Sigmoid colon (tissue), 4 donors: ENCODE data around the gene LTC4S.

Source experiments
- POLR2AphosphoS5 ChIP-seq, 4 donors: sonication (generic); formaldehyde crosslinking; IDR thresholded peaks; one replicate each; pipeline ENCODE4 v1.6.1; 2017; ENCODE audit warnings: antibody characterized with exemption in 4 of 4
- TF ChIP-seq, protein P1 (sequence below), 4 experiments: fragments of 450-650 bp in 3 of 4; fragments of 200-600 bp in 1 of 4; IDR thresholded peaks; one replicate each; pipeline ENCODE4 v1.5.1; 2016 to 2019; ENCODE audit warnings: antibody characterized with exemption in 4 of 4, mild to moderate bottlenecking in 3 of 4, moderate library complexity in 2 of 4

DNA sequence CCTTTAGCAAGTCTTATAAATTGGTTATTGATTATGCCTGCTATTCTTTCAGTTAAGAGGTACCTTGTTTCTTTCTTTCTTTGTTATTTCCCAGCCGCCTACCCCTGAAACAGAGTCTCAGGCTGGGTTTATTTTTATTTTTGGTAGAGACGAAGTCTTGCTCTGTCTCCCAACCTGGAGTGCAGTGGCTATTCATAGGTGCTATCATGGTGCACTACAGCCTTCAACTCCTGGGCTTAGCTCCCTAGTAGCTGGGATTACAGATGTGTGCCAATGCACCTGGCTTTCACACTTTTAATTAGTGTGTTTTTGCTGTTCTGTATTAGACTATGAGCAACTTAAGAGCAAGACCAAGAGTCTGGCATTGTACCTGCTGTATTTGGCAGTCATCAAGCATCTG, 46.9 kb upstream of the LTC4S start:
- TF ChIP-seq, protein P1, sequence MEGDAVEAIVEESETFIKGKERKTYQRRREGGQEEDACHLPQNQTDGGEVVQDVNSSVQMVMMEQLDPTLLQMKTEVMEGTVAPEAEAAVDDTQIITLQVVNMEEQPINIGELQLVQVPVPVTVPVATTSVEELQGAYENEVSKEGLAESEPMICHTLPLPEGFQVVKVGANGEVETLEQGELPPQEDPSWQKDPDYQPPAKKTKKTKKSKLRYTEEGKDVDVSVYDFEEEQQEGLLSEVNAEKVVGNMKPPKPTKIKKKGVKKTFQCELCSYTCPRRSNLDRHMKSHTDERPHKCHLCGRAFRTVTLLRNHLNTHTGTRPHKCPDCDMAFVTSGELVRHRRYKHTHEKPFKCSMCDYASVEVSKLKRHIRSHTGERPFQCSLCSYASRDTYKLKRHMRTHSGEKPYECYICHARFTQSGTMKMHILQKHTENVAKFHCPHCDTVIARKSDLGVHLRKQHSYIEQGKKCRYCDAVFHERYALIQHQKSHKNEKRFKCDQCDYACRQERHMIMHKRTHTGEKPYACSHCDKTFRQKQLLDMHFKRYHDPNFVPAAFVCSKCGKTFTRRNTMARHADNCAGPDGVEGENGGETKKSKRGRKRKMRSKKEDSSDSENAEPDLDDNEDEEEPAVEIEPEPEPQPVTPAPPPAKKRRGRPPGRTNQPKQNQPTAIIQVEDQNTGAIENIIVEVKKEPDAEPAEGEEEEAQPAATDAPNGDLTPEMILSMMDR (IDR thresholded peaks at IDR 0.05) = no peak
- TF ChIP-seq POLR2AphosphoS5 (IDR thresholded peaks at IDR 0.05) = no peak
